ENCODE measurements around the gene FAM114A2.

Gene FAM114A2

DNA sequence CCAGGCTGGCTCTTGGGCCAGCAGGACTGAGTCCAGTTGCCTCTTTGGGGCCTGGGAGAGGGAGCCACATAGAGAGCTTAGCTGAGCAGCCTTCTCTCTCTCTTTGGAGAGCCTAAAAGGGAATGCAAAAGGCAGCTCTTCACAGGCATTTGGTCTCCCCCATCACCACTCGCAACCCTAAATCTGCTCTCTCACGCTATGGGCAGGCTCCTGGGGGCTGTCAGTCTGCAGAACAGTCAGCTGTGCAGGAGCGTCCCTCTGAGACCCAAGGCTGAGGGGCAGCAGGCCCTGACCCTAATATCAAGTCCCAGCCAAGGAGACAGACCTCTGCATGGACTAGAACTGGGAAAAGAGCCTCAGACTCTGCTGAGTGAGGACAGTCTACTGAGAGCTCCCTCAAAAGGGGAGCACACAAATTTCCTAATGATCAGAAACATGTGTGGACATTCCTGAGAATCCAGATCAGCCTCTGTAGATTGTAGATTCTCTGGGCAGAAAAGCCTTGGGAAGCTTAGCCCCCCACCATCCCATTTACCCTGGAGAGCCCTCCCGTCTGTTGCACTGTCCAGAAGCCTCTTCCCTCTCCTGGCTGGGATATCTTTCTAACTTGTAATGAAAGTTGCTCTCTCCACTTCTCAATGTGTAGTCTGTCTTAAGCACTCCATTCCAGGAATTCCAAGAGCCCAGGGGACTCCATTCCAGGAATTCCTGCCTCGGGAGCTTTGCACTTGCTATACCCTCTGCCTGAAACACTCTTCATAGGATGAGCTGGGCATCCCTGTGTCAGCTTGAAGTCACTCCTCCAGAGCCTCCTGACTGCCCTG lies 79.4 kb downstream of the FAM114A2 start:
- H3K27me3 ChIP-seq (ENCODE audit: insufficient read depth, low read length, poor library complexity): peaks cover 5% of the 10 kb centered on the region
- no peaks in the 10 kb centered on the region for H3K79me2 ChIP-seq (ENCODE audit: insufficient read depth, low read length)
- TF ChIP-seq, protein P1, sequence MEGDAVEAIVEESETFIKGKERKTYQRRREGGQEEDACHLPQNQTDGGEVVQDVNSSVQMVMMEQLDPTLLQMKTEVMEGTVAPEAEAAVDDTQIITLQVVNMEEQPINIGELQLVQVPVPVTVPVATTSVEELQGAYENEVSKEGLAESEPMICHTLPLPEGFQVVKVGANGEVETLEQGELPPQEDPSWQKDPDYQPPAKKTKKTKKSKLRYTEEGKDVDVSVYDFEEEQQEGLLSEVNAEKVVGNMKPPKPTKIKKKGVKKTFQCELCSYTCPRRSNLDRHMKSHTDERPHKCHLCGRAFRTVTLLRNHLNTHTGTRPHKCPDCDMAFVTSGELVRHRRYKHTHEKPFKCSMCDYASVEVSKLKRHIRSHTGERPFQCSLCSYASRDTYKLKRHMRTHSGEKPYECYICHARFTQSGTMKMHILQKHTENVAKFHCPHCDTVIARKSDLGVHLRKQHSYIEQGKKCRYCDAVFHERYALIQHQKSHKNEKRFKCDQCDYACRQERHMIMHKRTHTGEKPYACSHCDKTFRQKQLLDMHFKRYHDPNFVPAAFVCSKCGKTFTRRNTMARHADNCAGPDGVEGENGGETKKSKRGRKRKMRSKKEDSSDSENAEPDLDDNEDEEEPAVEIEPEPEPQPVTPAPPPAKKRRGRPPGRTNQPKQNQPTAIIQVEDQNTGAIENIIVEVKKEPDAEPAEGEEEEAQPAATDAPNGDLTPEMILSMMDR (IDR thresholded peaks at IDR 0.05; ENCODE audit: borderline replicate concordance, extremely low read depth, low read length, poor library complexity, severe bottlenecking): no peak
- H3K9ac ChIP-seq (ENCODE audit: low read depth, low read length): no peak overlapping the region
- no peak overlapping the region for H3K4me3 ChIP-seq (ENCODE audit: low read depth in 1 of 2, low read length in 2 of 2)
- H4K20me1 ChIP-seq (ENCODE audit: insufficient read depth, low read length): no peaks in the 10 kb centered on the region
- no peak for DNase-seq
- no peak overlapping the region for H2AFZ ChIP-seq (ENCODE audit: low read depth, low read length)
- H3K27ac ChIP-seq (ENCODE audit: low read length): no peak overlapping the region
- H3K4me2 ChIP-seq (ENCODE audit: insufficient read depth, low read length): no peak overlapping the region
- ATAC-seq (ENCODE audit: insufficient read depth, low read depth): no peak
- H3K36me3 ChIP-seq (ENCODE audit: insufficient read depth, low read length): no peaks in the 10 kb centered on the region
- H3K9me3 ChIP-seq (ENCODE audit: insufficient read depth, low read length, severe bottlenecking): no peaks in the 10 kb centered on the region
- peaks cover 8% of the 10 kb centered on the region for H3K4me1 ChIP-seq (ENCODE audit: insufficient read depth, low read length)

DNA sequence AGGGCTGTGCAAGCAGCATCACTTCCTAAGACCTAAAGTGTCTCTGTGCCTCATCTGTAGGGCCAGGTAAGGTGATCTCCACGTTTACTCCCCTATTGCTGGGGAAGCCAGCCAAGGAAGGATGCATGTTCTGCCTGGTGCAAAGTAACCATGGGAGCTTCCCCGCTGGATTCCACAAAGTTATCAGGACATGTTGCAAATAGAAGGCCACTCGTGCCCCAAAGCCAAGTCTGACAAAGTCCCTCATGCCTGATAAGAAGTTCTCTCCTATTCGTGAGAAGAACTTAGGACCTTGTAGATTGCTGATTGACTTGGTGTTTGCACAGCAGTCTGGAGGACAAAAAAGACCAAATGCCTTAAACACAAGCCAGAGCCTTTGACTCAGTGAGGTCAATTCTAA lies 81.5 kb downstream of the FAM114A2 start:
- Histone ChIP-seq H3K4me2 (ENCODE audit: insufficient read depth, low read length) (no peak overlapping the region), H3K27me3 (ENCODE audit: insufficient read depth, low read length, poor library complexity) (peaks cover 5% of the 10 kb centered on the region), H3K9ac (ENCODE audit: low read depth, low read length) (no peak overlapping the region), H3K36me3 (ENCODE audit: insufficient read depth, low read length) (no peaks in the 10 kb centered on the region), H3K79me2 (ENCODE audit: insufficient read depth, low read length) (no peaks in the 10 kb centered on the region), H2AFZ (ENCODE audit: low read depth, low read length) (no peak overlapping the region), H3K4me3 (ENCODE audit: low read depth in 1 of 2, low read length in 2 of 2) (no peak overlapping the region), H4K20me1 (ENCODE audit: insufficient read depth, low read length) (no peaks in the 10 kb centered on the region), H3K27ac (ENCODE audit: low read length) (no peak overlapping the region), H3K4me1 (ENCODE audit: insufficient read depth, low read length) (peaks cover 8% of the 10 kb centered on the region), H3K9me3 (ENCODE audit: insufficient read depth, low read length, severe bottlenecking) (no peaks in the 10 kb centered on the region)
- ATAC-seq (ENCODE audit: insufficient read depth, low read depth): no peak
- DNase-seq: no peak
- TF ChIP-seq, protein P1 (IDR thresholded peaks at IDR 0.05; ENCODE audit: borderline replicate concordance, extremely low read depth, low read length, poor library complexity, severe bottlenecking): no peak
- TF ChIP-seq EZH2 (IDR thresholded peaks at IDR 0.05; ENCODE audit: borderline replicate concordance, low read depth, low read length, severe bottlenecking): no peak

DNA sequence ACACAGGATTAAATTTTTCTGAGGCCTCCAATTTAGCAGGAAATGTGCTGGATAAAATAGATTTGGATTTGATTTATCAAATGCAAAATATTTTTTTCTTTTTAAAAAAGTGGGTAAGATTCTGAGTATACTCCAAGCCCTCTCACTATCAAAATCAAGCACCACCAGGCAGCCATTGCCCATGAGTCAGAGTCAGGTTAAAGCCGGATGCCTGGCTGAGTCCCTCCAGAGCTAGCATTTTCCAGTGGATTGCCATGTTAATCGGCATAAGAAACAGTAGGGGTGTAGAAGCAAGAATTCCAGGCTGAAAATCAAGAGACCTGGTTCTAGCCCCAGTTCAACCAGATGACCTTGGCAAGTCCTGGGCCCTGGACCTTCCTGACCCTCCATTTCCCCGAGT lies 85.3 kb downstream of the FAM114A2 start:
- no peaks in the 10 kb centered on the region for H4K20me1 ChIP-seq (ENCODE audit: insufficient read depth, low read length)
- DNase-seq (no peak), ATAC-seq (ENCODE audit: insufficient read depth, low read depth) (no peak)
- no peaks in the 10 kb centered on the region for H3K9me3 ChIP-seq (ENCODE audit: insufficient read depth, low read length, severe bottlenecking)
- no peak overlapping the region for H3K27ac ChIP-seq (ENCODE audit: low read length)
- H3K9ac ChIP-seq (ENCODE audit: low read depth, low read length): no peak overlapping the region
- no peaks in the 10 kb centered on the region for H3K36me3 ChIP-seq (ENCODE audit: insufficient read depth, low read length)
- H3K4me2 ChIP-seq (ENCODE audit: insufficient read depth, low read length): no peak overlapping the region
- no peak for TF ChIP-seq EZH2 (IDR thresholded peaks at IDR 0.05; ENCODE audit: borderline replicate concordance, low read depth, low read length, severe bottlenecking)
- TF ChIP-seq, protein P1 (IDR thresholded peaks at IDR 0.05; ENCODE audit: borderline replicate concordance, extremely low read depth, low read length, poor library complexity, severe bottlenecking): no peak
- H3K27me3 ChIP-seq (ENCODE audit: insufficient read depth, low read length, poor library complexity): peaks cover 5% of the 10 kb centered on the region
- no peaks in the 10 kb centered on the region for H3K79me2 ChIP-seq (ENCODE audit: insufficient read depth, low read length)
- no peak overlapping the region for H3K4me3 ChIP-seq (ENCODE audit: low read depth in 1 of 2, low read length in 2 of 2)
- no peaks in the 10 kb centered on the region for H3K4me1 ChIP-seq (ENCODE audit: insufficient read depth, low read length)
- no peak overlapping the region for H2AFZ ChIP-seq (ENCODE audit: low read depth, low read length)
